Neuron (in vitro differentiated cells): ENCODE measurements around the gene TSPY9.
"Not testable (repeated sequence)": the region's sequence is repeated elsewhere in the genome, so short reads cannot be mapped to it uniquely, and the experiment has no call there.

Source experiments
- H2AFZ ChIP-seq: one replicate; pipeline ENCODE4 v1.6.1; 2013; ENCODE audit warnings: low read depth, mild to moderate bottlenecking, inconsistent platforms, low read length, moderate library complexity
- H3K27me3 ChIP-seq: one replicate; pipeline ENCODE4 v1.6.1; 2013; ENCODE audit warnings: low read length; ENCODE audit not compliant: insufficient read depth
- H3K36me3 ChIP-seq: one replicate; pipeline ENCODE4 v1.6.1; 2013; ENCODE audit warnings: low read length; ENCODE audit not compliant: insufficient read depth
- H3K4me1 ChIP-seq: one replicate; pipeline ENCODE4 v1.6.1; 2013; ENCODE audit warnings: low read length; ENCODE audit not compliant: insufficient read depth
- H3K4me3 ChIP-seq: 2 replicates; pipeline ENCODE4 v1.5.1; 2013; ENCODE audit warnings: mild to moderate bottlenecking, low read length, moderate library complexity
- H3K9me3 ChIP-seq: one replicate; pipeline ENCODE4 v1.6.1; 2013; ENCODE audit warnings: low read length

TSPY9 gene

GRCh38 chrY:9486967-9487366 lies at the start of gene TSPY9:
TSS of gene TSPY9 (plus strand) at chrY:9487267. CDS start at chrY:9487313, 46 bp downstream.
- not testable (repeated sequence) for H2AFZ ChIP-seq, H3K9me3 ChIP-seq, H3K4me1 ChIP-seq, H3K36me3 ChIP-seq, H3K27me3 ChIP-seq, H3K4me3 ChIP-seq

GRCh38 chrY:9466655-9467054 lies 20.4 kb upstream of the TSPY9 start, which contains the start of gene TSPY1:
TSS of gene TSPY1 (plus strand) at chrY:9466955. CDS start at chrY:9467001, 46 bp downstream.
- not testable (repeated sequence) for H2AFZ ChIP-seq, H3K27me3 ChIP-seq, H3K36me3 ChIP-seq, H3K4me3 ChIP-seq, H3K4me1 ChIP-seq, H3K9me3 ChIP-seq

- H3K27me3 ChIP-seq, H3K4me3 ChIP-seq, H2AFZ ChIP-seq, H3K36me3 ChIP-seq, H3K9me3 ChIP-seq, H3K4me1 ChIP-seq: not testable (repeated sequence)
Observed at GRCh38 chrY:9504396-9504795, 17.3 kb downstream of the TSPY9 start.

GRCh38 chrY:9516287-9516686 lies 29.2 kb downstream of the TSPY9 start:
- not testable (repeated sequence) for H2AFZ ChIP-seq, H3K4me3 ChIP-seq, H3K36me3 ChIP-seq, H3K9me3 ChIP-seq, H3K4me1 ChIP-seq, H3K27me3 ChIP-seq

- not testable (repeated sequence) for H2AFZ ChIP-seq, H3K4me3 ChIP-seq, H3K4me1 ChIP-seq, H3K27me3 ChIP-seq, H3K9me3 ChIP-seq, H3K36me3 ChIP-seq
Observed at GRCh38 chrY:9527580-9527979, 40.5 kb downstream of the TSPY9 start, which contains the start of gene TSPY10. TSS of gene TSPY10 (plus strand) at chrY:9527880. CDS start at chrY:9527926, 46 bp downstream.
